Stomach (tissue), 4 donors: ENCODE results near the gene RASD1.

ENCODE experiments used
- POLR2A ChIP-seq, 4 donors: fragments of 450-650 bp; IDR thresholded peaks; one replicate each; pipeline ENCODE4 v1.6.1; 2016; ENCODE audit warnings: antibody characterized with exemption in 4 of 4, control low read depth in 2 of 4, mild to moderate bottlenecking in 1 of 4, moderate library complexity in 1 of 4
- POLR2AphosphoS5 ChIP-seq, 3 donors: sonication (generic); formaldehyde crosslinking; IDR thresholded peaks; one replicate each; pipeline ENCODE4 v1.6.1; 2016; ENCODE audit warnings: antibody characterized with exemption in 3 of 3
- TF ChIP-seq, protein P1 (sequence below), 7 experiments: fragments of 450-650 bp in 4 of 7; fragments of 200-600 bp in 3 of 7; sonication (generic) in 3 of 7; IDR thresholded peaks; one replicate each; pipeline ENCODE4 v1.5.1; 2016 to 2019; ENCODE audit warnings: antibody characterized with exemption in 7 of 7, control low read depth in 2 of 7, mild to moderate bottlenecking in 1 of 7

DNA sequence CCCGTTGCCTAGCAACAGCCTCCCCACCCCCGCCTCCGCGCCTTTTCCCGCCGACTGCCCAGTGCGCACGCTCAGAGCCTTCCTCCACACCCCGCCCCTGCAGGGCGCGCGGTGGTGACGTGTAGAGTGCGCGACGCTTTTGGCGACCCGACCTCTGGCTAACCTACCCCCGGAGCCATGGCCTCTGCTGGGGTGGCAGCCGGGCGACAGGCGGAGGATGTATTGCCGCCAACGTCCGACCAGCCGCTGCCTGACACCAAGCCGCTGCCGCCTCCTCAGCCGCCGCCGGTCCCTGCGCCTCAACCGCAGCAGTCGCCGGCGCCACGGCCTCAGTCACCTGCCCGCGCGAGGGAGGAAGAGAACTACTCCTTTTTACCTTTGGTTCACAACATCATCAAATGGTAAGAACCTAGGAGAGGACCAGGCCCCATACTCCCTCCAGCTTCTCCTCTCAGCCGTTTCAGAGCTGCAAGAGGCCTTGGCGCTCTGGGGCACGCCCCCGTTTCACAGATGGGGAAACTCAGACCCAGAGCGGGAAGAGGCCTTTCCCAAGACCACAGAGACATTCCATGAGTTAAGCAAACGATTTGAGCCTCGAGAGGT is 19.2 kb downstream of the RASD1 start, which contains the start of gene MED9:
- TF ChIP-seq, protein P1, sequence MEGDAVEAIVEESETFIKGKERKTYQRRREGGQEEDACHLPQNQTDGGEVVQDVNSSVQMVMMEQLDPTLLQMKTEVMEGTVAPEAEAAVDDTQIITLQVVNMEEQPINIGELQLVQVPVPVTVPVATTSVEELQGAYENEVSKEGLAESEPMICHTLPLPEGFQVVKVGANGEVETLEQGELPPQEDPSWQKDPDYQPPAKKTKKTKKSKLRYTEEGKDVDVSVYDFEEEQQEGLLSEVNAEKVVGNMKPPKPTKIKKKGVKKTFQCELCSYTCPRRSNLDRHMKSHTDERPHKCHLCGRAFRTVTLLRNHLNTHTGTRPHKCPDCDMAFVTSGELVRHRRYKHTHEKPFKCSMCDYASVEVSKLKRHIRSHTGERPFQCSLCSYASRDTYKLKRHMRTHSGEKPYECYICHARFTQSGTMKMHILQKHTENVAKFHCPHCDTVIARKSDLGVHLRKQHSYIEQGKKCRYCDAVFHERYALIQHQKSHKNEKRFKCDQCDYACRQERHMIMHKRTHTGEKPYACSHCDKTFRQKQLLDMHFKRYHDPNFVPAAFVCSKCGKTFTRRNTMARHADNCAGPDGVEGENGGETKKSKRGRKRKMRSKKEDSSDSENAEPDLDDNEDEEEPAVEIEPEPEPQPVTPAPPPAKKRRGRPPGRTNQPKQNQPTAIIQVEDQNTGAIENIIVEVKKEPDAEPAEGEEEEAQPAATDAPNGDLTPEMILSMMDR (IDR thresholded peaks at IDR 0.05), result no peak
- TF ChIP-seq POLR2A (IDR thresholded peaks at IDR 0.05) (no peak), POLR2AphosphoS5 (IDR thresholded peaks at IDR 0.05) (peak; percentile 81 to 97 (median 90))
